ENCODE measurements around the gene IL22. TPM values are rescaled to one million over a fixed set of nuclear protein-coding genes. Genes with fewer than 3 reads are reported as not detected.

The IL22 gene
- total and polyA plus RNA-seq, 9 of the 15 experiments (the other 6 are each of a cell fraction or from before 2014, with no cell fraction given) = not detected

DNA sequence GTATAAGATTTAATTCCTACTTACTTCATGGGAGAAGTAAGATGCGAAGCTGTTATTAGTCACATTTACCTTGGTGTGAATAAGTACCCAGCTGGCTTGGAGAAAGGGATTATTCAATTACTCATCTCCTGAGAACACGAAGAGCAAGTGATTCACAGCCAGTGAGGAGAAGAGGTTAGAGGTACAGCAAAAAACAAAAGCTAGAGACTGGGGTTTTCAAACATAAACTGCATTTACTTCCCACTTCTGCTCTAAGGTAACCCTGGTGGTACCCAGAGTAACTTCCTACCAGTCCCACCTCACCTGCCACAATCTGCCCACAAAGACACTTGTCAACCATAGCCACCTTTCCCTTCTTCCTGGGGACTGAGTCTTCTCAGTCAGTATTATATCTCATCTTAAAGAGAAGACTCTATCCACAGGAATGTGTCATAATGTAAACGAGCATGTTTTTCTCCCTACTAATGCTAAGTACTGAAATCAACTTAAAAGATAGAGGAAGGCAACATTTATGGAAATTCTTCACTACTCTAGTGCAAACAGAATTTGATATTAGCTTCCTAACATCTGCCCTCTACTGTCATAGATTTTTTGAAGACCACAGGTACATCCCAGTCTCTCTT, 6.0 kb upstream of the IL22 start (continued):
- TF ChIP-seq CHD4 (IDR thresholded peaks at IDR 0.05; ENCODE audit: insufficient read depth, insufficient replicate concordance, low read depth, low read length, poor library complexity, severe bottlenecking) = no peak
- TF ChIP-seq, protein P1, sequence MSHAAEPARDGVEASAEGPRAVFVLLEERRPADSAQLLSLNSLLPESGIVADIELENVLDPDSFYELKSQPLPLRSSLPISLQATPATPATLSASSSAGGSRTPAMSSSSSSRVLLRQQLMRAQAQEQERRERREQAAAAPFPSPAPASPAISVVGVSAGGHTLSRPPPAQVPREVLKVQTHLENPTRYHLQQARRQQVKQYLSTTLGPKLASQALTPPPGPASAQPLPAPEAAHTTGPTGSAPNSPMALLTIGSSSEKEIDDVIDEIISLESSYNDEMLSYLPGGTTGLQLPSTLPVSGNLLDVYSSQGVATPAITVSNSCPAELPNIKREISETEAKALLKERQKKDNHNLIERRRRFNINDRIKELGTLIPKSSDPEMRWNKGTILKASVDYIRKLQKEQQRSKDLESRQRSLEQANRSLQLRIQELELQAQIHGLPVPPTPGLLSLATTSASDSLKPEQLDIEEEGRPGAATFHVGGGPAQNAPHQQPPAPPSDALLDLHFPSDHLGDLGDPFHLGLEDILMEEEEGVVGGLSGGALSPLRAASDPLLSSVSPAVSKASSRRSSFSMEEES (CRISPR knock-in tag; IDR thresholded peaks at IDR 0.05) = no peak
- no peak for TF ChIP-seq EP400 (IDR thresholded peaks at IDR 0.05)
- no peak for TF ChIP-seq HDAC6 (IDR thresholded peaks at IDR 0.05; ENCODE audit: low read depth, low read length)
- no peak for TF ChIP-seq NONO (IDR thresholded peaks at IDR 0.05; ENCODE audit: low read depth in 2 of 2, low read length in 1 of 2)
- no peak for TF ChIP-seq RBM39 (optimal IDR thresholded peaks at IDR 0.05; ENCODE audit: low read depth, low read length)
- TF ChIP-seq NCOA1 (IDR thresholded peaks at IDR 0.05; ENCODE audit: low read depth) = no peak
- no peak for TF ChIP-seq ZNF696 (CRISPR knock-in tag; conservative IDR thresholded peaks at IDR 0.05)

DNA sequence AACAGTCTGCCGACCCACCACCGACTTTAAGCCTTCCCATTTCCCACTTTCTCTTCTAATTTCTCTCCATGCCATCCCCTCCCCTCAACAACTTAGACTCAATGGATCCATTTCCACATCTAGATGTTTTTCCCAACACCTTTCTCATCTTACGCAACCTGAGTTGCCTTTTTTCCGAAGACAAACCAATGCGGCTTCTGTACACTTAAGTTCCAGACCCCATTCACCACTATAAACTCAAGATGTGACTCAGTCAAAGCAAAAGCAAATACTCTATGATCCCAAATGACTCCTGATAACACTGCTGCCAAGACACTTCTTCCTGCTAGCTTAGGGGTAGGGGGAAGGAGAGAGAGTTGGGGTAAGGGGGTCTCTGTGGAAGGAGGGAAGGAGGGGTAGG, 1.3 kb downstream of the IL22 start:
- no peaks in the 10 kb centered on the region for H4K20me1 ChIP-seq (replicated peaks; ENCODE audit: control insufficient read depth, insufficient read depth, low read length)
- ChIA-PET POLR2A (no interaction called here), CTCF (ENCODE audit: low intra/inter-chr PET ratio) (no interaction called here)
- intact Hi-C loops (cut with micrococcal nuclease) = no loop called here
- 12% methylated on average over 5 of the region's 5 CpGs for WGBS (ENCODE audit: insufficient coverage, low coverage, missing lambda C conversion rate)
- H3K9ac ChIP-seq (ENCODE audit: insufficient read depth in 1 of 2, low read depth in 2 of 2, low read length in 2 of 2) = no peak overlapping the region
- DNase-seq (ENCODE audit: extremely low read depth in 1 of 4, low spot score in 3 of 4) (no peak), ATAC-seq (no peak), FAIRE-seq (no peak)
- no peaks in the 10 kb centered on the region for H3K4me1 ChIP-seq (replicated peaks in 1 of 2; ENCODE audit: control insufficient read depth in 2 of 2, insufficient read depth in 2 of 2, low read length in 2 of 2)
- H3K36me3 ChIP-seq (ENCODE audit: control insufficient read depth, insufficient read depth, low read length) = no peaks in the 10 kb centered on the region
- H3K27me3 ChIP-seq (ENCODE audit: control insufficient read depth in 2 of 2, insufficient read depth in 2 of 2, low read length in 2 of 2) = peaks cover 17 to 22% of the 10 kb centered on the region in 2 experiments; a peak in 4 of 5 replicates
- in situ Hi-C loops (cut with MboI) = no loop called here
- no peak overlapping the region for H3K4me3 ChIP-seq
- H3K4me2 ChIP-seq (ENCODE audit: insufficient read depth, low read length) = no peak overlapping the region
- H3K9me3 ChIP-seq (replicated peaks; ENCODE audit: control insufficient read depth, insufficient read depth, low read depth, low read length) = no peaks in the 10 kb centered on the region
- no peak overlapping the region for H2AFZ ChIP-seq (ENCODE audit: low read depth, low read length)
- H3K27ac ChIP-seq (ENCODE audit: extremely low read depth, low read depth, low read length) = no peak overlapping the region
- no peaks in the 10 kb centered on the region for H3K79me2 ChIP-seq (ENCODE audit: control insufficient read depth, insufficient read depth, low read length)
- H3K9me1 ChIP-seq (ENCODE audit: control insufficient read depth, insufficient read depth, low read length) = no peaks in the 10 kb centered on the region
- TF ChIP-seq GATA2 (CRISPR knock-in tag; IDR thresholded peaks at IDR 0.05) (no peak), CEBPB (tag; IDR thresholded peaks at IDR 0.05) (peak; percentile 59)
- no TSS peak for BruUV-seq (replicated peaks)
